ENCODE data around the gene MYO7B. TPM values are rescaled to one million over a fixed set of nuclear protein-coding genes. Genes with fewer than 3 reads are reported as not detected.
"Not testable (repeated sequence)": the region's sequence is repeated elsewhere in the genome, so short reads cannot be mapped to it uniquely, and the experiment has no call there.

The MYO7B gene
- total RNA-seq, 2 donors from 2014 or later: 244 to 262 TPM

- DNase-seq; intact Hi-C loops (cut with DNase I, micrococcal nuclease): not testable (repeated sequence)
- peak; percentile 55 for ATAC-seq
Observed at GRCh38 chr2:127543013-127543501, 7.6 kb downstream of the MYO7B start.

- ATAC-seq (no peak), DNase-seq (no peak)
- intact Hi-C loops (cut with DNase I, micrococcal nuclease): no loop called here
Observed at GRCh38 chr2:127545189-127545588, 9.7 kb downstream of the MYO7B start.

GRCh38 chr2:127545796-127546195 is 10.3 kb downstream of the MYO7B start:
- ATAC-seq (no peak), DNase-seq (no peak)
- intact Hi-C loops (cut with DNase I, micrococcal nuclease): no loop called here

- DNase-seq (no peak), ATAC-seq (no peak)
- intact Hi-C loops (cut with DNase I, micrococcal nuclease): no loop called here
Observed at GRCh38 chr2:127546797-127547196, 11.3 kb downstream of the MYO7B start.

GRCh38 chr2:127551221-127551930 is 15.9 kb downstream of the MYO7B start:
- no peak for DNase-seq
- intact Hi-C loops (cut with DNase I, micrococcal nuclease): no loop called here
- no peak for ATAC-seq

GRCh38 chr2:127552336-127552735 is 16.9 kb downstream of the MYO7B start:
- intact Hi-C loops (cut with DNase I, micrococcal nuclease): no loop called here
- DNase-seq: no peak
- ATAC-seq: no peak

- ATAC-seq: no peak
- DNase-seq: no peak
- intact Hi-C loops (cut with DNase I, micrococcal nuclease): no loop called here
Observed at GRCh38 chr2:127552846-127553245, 17.4 kb downstream of the MYO7B start.

- DNase-seq (no peak), ATAC-seq (no peak)
- intact Hi-C loops (cut with DNase I, micrococcal nuclease): no loop called here
Observed at GRCh38 chr2:127558911-127559310, 23.4 kb downstream of the MYO7B start.

GRCh38 chr2:127559454-127559853 is 24.0 kb downstream of the MYO7B start:
- ATAC-seq: no peak
- intact Hi-C loops (cut with DNase I, micrococcal nuclease): no loop called here
- no peak for DNase-seq

- intact Hi-C loops (cut with DNase I, micrococcal nuclease): no loop called here
- ATAC-seq (peak; percentile 9), DNase-seq (no peak)
Observed at GRCh38 chr2:127560201-127560930, 24.9 kb downstream of the MYO7B start.

GRCh38 chr2:127560931-127561280 is 25.4 kb downstream of the MYO7B start:
- intact Hi-C loops (cut with DNase I, micrococcal nuclease): no loop called here

GRCh38 chr2:127561371-127561770 is 25.9 kb downstream of the MYO7B start:
- ATAC-seq (no peak), DNase-seq (no peak)
- intact Hi-C loops (cut with DNase I, micrococcal nuclease): no loop called here

More at GRCh38 chr2:127560931-127561280, 25.4 kb downstream of the MYO7B start:
- ATAC-seq: no peak
- DNase-seq: no peak

- ATAC-seq: no peak
- DNase-seq: no peak
- intact Hi-C loops (cut with DNase I, micrococcal nuclease): no loop called here
Observed at GRCh38 chr2:127562936-127563335, 27.5 kb downstream of the MYO7B start.

- ATAC-seq (peak; percentile 70), DNase-seq (no peak)
- intact Hi-C loops (cut with DNase I, micrococcal nuclease): no loop called here
Observed at GRCh38 chr2:127563458-127564428, 28.3 kb downstream of the MYO7B start.

- DNase-seq (no peak), ATAC-seq (no peak)
- intact Hi-C loops (cut with DNase I, micrococcal nuclease): no loop called here
Observed at GRCh38 chr2:127564429-127565260, 29.2 kb downstream of the MYO7B start.

GRCh38 chr2:127565261-127566138 is 30.0 kb downstream of the MYO7B start:
- ATAC-seq (no peak), DNase-seq (no peak)
- intact Hi-C loops (cut with DNase I, micrococcal nuclease): no loop called here

- ATAC-seq (no peak), DNase-seq (no peak)
- intact Hi-C loops (cut with DNase I, micrococcal nuclease): no loop called here
Observed at GRCh38 chr2:127566139-127566417, 30.6 kb downstream of the MYO7B start.

GRCh38 chr2:127566576-127566975 is 31.1 kb downstream of the MYO7B start:
- intact Hi-C loops (cut with DNase I, micrococcal nuclease): no loop called here
- ATAC-seq: no peak
- DNase-seq: no peak

Data from left colon (tissue), 2 donors.